ENCODE data around the gene SH3BP2.

Gene SH3BP2

GRCh38 chr4:2788532-2789103, 4.3 kb upstream of the SH3BP2 start:
- peak overlapping the region in 10 of 21 experiments; percentile 2 to 82 (median 48) for H3K27ac ChIP-seq
- no peak overlapping the region for H3K4me3 ChIP-seq

GRCh38 chr4:2789351-2789750, 3.5 kb upstream of the SH3BP2 start:
- Histone ChIP-seq H3K27ac (no peak overlapping the region), H3K4me3 (no peak overlapping the region)

GRCh38 chr4:2789793-2790582, 2.9 kb upstream of the SH3BP2 start:
- H3K4me3 ChIP-seq, result no peak overlapping the region
- H3K27ac ChIP-seq, result peak overlapping the region in 1 of 21 experiments; percentile 23

GRCh38 chr4:2790583-2791517, 2.0 kb upstream of the SH3BP2 start:
- no peak overlapping the region for H3K4me3 ChIP-seq
- peak overlapping the region in 5 of 21 experiments; percentile 3 to 51 (median 35) for H3K27ac ChIP-seq

- Histone ChIP-seq H3K27ac (peak overlapping the region in 7 of 21 experiments; percentile 2 to 52 (median 29)), H3K4me3 (no peak overlapping the region)
These were observed 1.1 kb upstream of the SH3BP2 start for GRCh38 chr4:2791518-2792395.

GRCh38 chr4:2792396-2792710, 532 bp upstream of the SH3BP2 start:
- Histone ChIP-seq H3K27ac (peak overlapping the region in 8 of 21 experiments; percentile 2 to 93 (median 48)), H3K4me3 (peak overlapping the region in 1 of 7 experiments; percentile 56)

- peak overlapping the region; percentile 67 to 96 (median 92) for H3K27ac ChIP-seq
- H3K4me3 ChIP-seq, result peak overlapping the region; percentile 56 to 87 (median 81)
These were observed 951 bp downstream of the SH3BP2 start for GRCh38 chr4:2793586-2794485.

GRCh38 chr4:2794486-2795299, 1.8 kb downstream of the SH3BP2 start:
- Histone ChIP-seq H3K27ac (peak overlapping the region in 20 of 21 experiments; percentile 23 to 96 (median 92)), H3K4me3 (peak overlapping the region; percentile 56 to 87 (median 81))

GRCh38 chr4:2795300-2795892, 2.5 kb downstream of the SH3BP2 start:
- H3K4me3 ChIP-seq, result peak overlapping the region in 4 of 7 experiments; percentile 2 to 87 (median 70)
- H3K27ac ChIP-seq, result peak overlapping the region in 19 of 21 experiments; percentile 23 to 96 (median 92)

- peak overlapping the region in 1 of 7 experiments; percentile 56 for H3K4me3 ChIP-seq
- H3K27ac ChIP-seq, result peak overlapping the region in 20 of 21 experiments; percentile 36 to 96 (median 92)
These were observed 3.3 kb downstream of the SH3BP2 start for GRCh38 chr4:2795893-2796848.

- peak overlapping the region in 1 of 7 experiments; percentile 30 for H3K4me3 ChIP-seq
These were observed 4.1 kb downstream of the SH3BP2 start for GRCh38 chr4:2796849-2797544.

GRCh38 chr4:2797545-2798305, 4.8 kb downstream of the SH3BP2 start:
- Histone ChIP-seq H3K4me3 (peak overlapping the region in 4 of 7 experiments; percentile 1 to 37 (median 24)), H3K27ac (peak overlapping the region; percentile 19 to 96 (median 92))

More at GRCh38 chr4:2796849-2797544, 4.1 kb downstream of the SH3BP2 start:
- H3K27ac ChIP-seq, result peak overlapping the region; percentile 19 to 96 (median 92)

- peak overlapping the region; percentile 32 to 96 (median 92) for H3K27ac ChIP-seq
- peak overlapping the region; percentile 17 to 37 (median 24) for H3K4me3 ChIP-seq
These were observed 5.7 kb downstream of the SH3BP2 start for GRCh38 chr4:2798399-2799223.
